HEK293 (cell line): ENCODE data around the gene CARD10.
A peak's percentile ranks its signal among the peaks of the same experiment; 100 is the strongest.

ENCODE experiments used
- FEZF1 ChIP-seq: fragments of 450-650 bp; formaldehyde crosslinking; IDR thresholded peaks from 2 replicates; pipeline ENCODE4 v1.5.1; 2016; ENCODE audit warnings: missing biosample characterization, missing genetic modification characterization
- GFI1B ChIP-seq: fragments of 450-650 bp; formaldehyde crosslinking; IDR thresholded peaks from 2 replicates; pipeline ENCODE4 v1.5.1; 2016; ENCODE audit warnings: missing biosample characterization, missing genetic modification characterization
- GLIS2 ChIP-seq: fragments of 450-650 bp; formaldehyde crosslinking; IDR thresholded peaks from 2 replicates; pipeline ENCODE4 v1.5.1; 2016; ENCODE audit warnings: missing biosample characterization, missing genetic modification characterization
- RBAK ChIP-seq: fragments of 450-650 bp; formaldehyde crosslinking; IDR thresholded peaks from 2 replicates; pipeline ENCODE4 v1.5.1; 2016; ENCODE audit warnings: missing biosample characterization, missing genetic modification characterization
- SALL2 ChIP-seq: fragments of 450-650 bp; formaldehyde crosslinking; IDR thresholded peaks from 2 replicates; pipeline ENCODE4 v1.5.0; 2017; ENCODE audit warnings: missing biosample characterization, mild to moderate bottlenecking, missing genetic modification characterization, borderline replicate concordance
- SP3 ChIP-seq: fragments of 450-650 bp; formaldehyde crosslinking; IDR thresholded peaks from 2 replicates; pipeline ENCODE4 v1.5.1; 2016; ENCODE audit warnings: missing biosample characterization, missing genetic modification characterization
- TCF7L2 ChIP-seq: IDR thresholded peaks from 2 replicates; pipeline ENCODE4 v1.6.1; 2011; ENCODE audit warnings: low read depth, mild to moderate bottlenecking, inconsistent platforms, low read length, moderate library complexity, borderline replicate concordance
- YY1 ChIP-seq: fragments of 450-650 bp; formaldehyde crosslinking; IDR thresholded peaks from 2 replicates; pipeline ENCODE4 v1.5.1; 2018; ENCODE audit warnings: missing biosample characterization, missing genetic modification characterization
- ZFP69B ChIP-seq: fragments of 450-650 bp; formaldehyde crosslinking; IDR thresholded peaks from 2 replicates; pipeline ENCODE4 v1.5.1; 2016; ENCODE audit warnings: missing biosample characterization, missing genetic modification characterization
- ZNF121 ChIP-seq: fragments of 450-650 bp; formaldehyde crosslinking; IDR thresholded peaks from 2 replicates; pipeline ENCODE4 v1.5.1; 2016; ENCODE audit warnings: missing biosample characterization, missing genetic modification characterization
- ZNF174 ChIP-seq: fragments of 450-650 bp; formaldehyde crosslinking; IDR thresholded peaks from 2 replicates; pipeline ENCODE4 v1.5.0; 2017; ENCODE audit warnings: missing biosample characterization, mild to moderate bottlenecking, missing genetic modification characterization
- ZNF211 ChIP-seq: fragments of 450-650 bp; formaldehyde crosslinking; IDR thresholded peaks from 2 replicates; pipeline ENCODE4 v1.5.1; 2016; ENCODE audit warnings: low read depth, missing biosample characterization, missing genetic modification characterization
- ZNF239 ChIP-seq: fragments of 450-650 bp; formaldehyde crosslinking; IDR thresholded peaks from 2 replicates; pipeline ENCODE4 v1.5.1; 2016; ENCODE audit warnings: missing biosample characterization, missing genetic modification characterization
- ZNF292 ChIP-seq: fragments of 450-650 bp; formaldehyde crosslinking; IDR thresholded peaks from 2 replicates; pipeline ENCODE4 v1.5.1; 2016; ENCODE audit warnings: low read depth, missing biosample characterization, missing genetic modification characterization, borderline replicate concordance
- ZNF302 ChIP-seq: fragments of 450-650 bp; formaldehyde crosslinking; IDR thresholded peaks from 2 replicates; pipeline ENCODE4 v1.5.1; 2016; ENCODE audit warnings: missing biosample characterization, missing genetic modification characterization, low read depth
- ZNF366 ChIP-seq: fragments of 450-650 bp; formaldehyde crosslinking; conservative IDR thresholded peaks from 2 replicates; pipeline ENCODE4 v1.5.1; 2016; ENCODE audit warnings: missing biosample characterization, missing genetic modification characterization
- ZNF530 ChIP-seq: fragments of 450-650 bp; formaldehyde crosslinking; IDR thresholded peaks from 2 replicates; pipeline ENCODE4 v1.5.1; 2016; ENCODE audit warnings: low read depth, missing biosample characterization, missing genetic modification characterization
- ZNF544 ChIP-seq: fragments of 450-650 bp; formaldehyde crosslinking; IDR thresholded peaks from 2 replicates; pipeline ENCODE4 v1.5.0; 2017; ENCODE audit warnings: missing biosample characterization, missing genetic modification characterization
- ZNF558 ChIP-seq: fragments of 450-650 bp; formaldehyde crosslinking; IDR thresholded peaks from 2 replicates; pipeline ENCODE4 v1.5.1; 2016; ENCODE audit warnings: missing biosample characterization, missing genetic modification characterization
- ZNF571 ChIP-seq: fragments of 450-650 bp; formaldehyde crosslinking; IDR thresholded peaks from 2 replicates; pipeline ENCODE4 v1.5.0; 2017; ENCODE audit warnings: missing biosample characterization, missing genetic modification characterization
- ZNF664 ChIP-seq: fragments of 450-650 bp; formaldehyde crosslinking; IDR thresholded peaks from 2 replicates; pipeline ENCODE4 v1.5.1; 2016; ENCODE audit warnings: missing biosample characterization, missing genetic modification characterization
- ZNF785 ChIP-seq: fragments of 450-650 bp; formaldehyde crosslinking; IDR thresholded peaks from 2 replicates; pipeline ENCODE4 v1.5.1; 2016; ENCODE audit warnings: missing biosample characterization, missing genetic modification characterization
- ZNF791 ChIP-seq: fragments of 450-650 bp; formaldehyde crosslinking; IDR thresholded peaks from 2 replicates; pipeline ENCODE4 v1.5.1; 2016; ENCODE audit warnings: missing biosample characterization, missing genetic modification characterization
- ZNF837 ChIP-seq: fragments of 450-650 bp; formaldehyde crosslinking; IDR thresholded peaks from 2 replicates; pipeline ENCODE4 v1.5.1; 2016; ENCODE audit warnings: missing biosample characterization, missing genetic modification characterization
- TF ChIP-seq, protein P1 (sequence below): fragments of 450-650 bp; formaldehyde crosslinking; IDR thresholded peaks from 2 replicates; pipeline ENCODE4 v1.5.1; 2017; ENCODE audit warnings: missing biosample characterization, missing genetic modification characterization
- TF ChIP-seq, protein P2 (sequence below): fragments of 450-650 bp; formaldehyde crosslinking; IDR thresholded peaks from 2 replicates; pipeline ENCODE4 v1.5.1; 2016; ENCODE audit warnings: missing biosample characterization, missing genetic modification characterization
- TF ChIP-seq, protein P3 (sequence below): fragments of 450-650 bp; formaldehyde crosslinking; IDR thresholded peaks from 2 replicates; pipeline ENCODE4 v1.5.1; 2016; ENCODE audit warnings: missing biosample characterization, missing genetic modification characterization
- TF ChIP-seq, protein P4 (sequence below): fragments of 450-650 bp; formaldehyde crosslinking; IDR thresholded peaks from 2 replicates; pipeline ENCODE4 v1.5.1; 2017; ENCODE audit warnings: missing biosample characterization, missing genetic modification characterization
- TF ChIP-seq, protein P5 (sequence below): fragments of 450-650 bp; formaldehyde crosslinking; IDR thresholded peaks from 2 replicates; pipeline ENCODE4 v1.5.1; 2016; ENCODE audit warnings: missing biosample characterization, missing genetic modification characterization, borderline replicate concordance
- TF ChIP-seq, protein P6 (sequence below): fragments of 450-650 bp; formaldehyde crosslinking; IDR thresholded peaks from 2 replicates; pipeline ENCODE4 v1.5.1; 2016; ENCODE audit warnings: missing biosample characterization, missing genetic modification characterization

The CARD10 gene

DNA sequence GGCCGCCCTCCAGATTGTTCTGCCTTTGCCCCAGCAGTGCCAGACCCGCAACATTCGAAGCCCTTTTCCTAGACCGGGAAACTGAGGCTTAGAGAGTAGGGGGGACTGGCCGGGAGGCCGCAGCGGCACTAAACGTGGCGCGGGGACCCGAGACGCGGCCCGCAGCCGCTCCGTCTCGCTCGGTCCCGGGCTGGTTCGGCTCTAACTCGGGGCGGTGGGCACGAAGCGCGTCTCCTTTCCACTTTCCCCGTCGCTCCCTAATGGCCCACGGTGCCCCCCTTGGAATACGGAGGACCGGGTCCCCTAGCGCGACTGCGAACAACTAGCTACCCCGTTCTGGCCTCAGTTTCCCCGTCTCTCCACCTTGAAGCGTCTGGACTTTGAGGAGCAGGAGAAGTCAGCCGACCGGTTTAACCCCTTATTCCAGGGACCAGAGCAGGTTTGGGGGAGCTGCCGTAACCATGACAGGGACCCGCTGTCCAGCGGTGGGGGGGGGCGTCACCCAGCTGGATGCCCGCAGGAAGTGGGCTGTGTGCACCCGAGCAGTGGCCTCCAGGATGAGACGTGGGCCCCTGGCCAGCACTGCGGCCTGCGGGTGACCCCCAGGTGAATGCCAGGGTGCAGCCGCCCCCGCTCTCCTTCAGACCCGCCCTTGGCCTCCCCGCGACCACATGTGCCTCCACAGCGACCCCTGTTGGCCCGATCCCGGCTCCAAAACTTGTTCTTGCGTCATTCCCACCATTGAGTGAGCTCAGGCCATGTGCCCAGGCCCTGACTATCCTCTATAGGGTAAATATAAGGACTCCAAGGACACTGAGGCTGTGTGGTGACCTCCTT lies 42.2 kb upstream of the CARD10 start (continued):
- TF ChIP-seq, protein P1, sequence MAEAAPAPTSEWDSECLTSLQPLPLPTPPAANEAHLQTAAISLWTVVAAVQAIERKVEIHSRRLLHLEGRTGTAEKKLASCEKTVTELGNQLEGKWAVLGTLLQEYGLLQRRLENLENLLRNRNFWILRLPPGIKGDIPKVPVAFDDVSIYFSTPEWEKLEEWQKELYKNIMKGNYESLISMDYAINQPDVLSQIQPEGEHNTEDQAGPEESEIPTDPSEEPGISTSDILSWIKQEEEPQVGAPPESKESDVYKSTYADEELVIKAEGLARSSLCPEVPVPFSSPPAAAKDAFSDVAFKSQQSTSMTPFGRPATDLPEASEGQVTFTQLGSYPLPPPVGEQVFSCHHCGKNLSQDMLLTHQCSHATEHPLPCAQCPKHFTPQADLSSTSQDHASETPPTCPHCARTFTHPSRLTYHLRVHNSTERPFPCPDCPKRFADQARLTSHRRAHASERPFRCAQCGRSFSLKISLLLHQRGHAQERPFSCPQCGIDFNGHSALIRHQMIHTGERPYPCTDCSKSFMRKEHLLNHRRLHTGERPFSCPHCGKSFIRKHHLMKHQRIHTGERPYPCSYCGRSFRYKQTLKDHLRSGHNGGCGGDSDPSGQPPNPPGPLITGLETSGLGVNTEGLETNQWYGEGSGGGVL (tag by site-specific recombination), result peak; percentile 49
- TF ChIP-seq SALL2 (tag by site-specific recombination) (no peak), ZNF791 (no peak), ZNF302 (tag by site-specific recombination) (no peak), ZNF837 (tag by site-specific recombination) (no peak), ZNF785 (tag by site-specific recombination) (peak; percentile 79; the same call in 1 of the 2 replicates), GFI1B (tag by site-specific recombination) (no peak), TCF7L2 (no peak), ZNF571 (tag by site-specific recombination) (no peak), ZNF558 (tag by site-specific recombination) (no peak), ZNF544 (tag by site-specific recombination) (no peak), RBAK (tag by site-specific recombination) (no peak), ZNF239 (tag by site-specific recombination) (no peak), ZNF292 (tag by site-specific recombination) (no peak), FEZF1 (no peak), ZNF174 (tag by site-specific recombination) (no peak), ZNF530 (tag by site-specific recombination) (no peak), ZNF211 (tag by site-specific recombination) (no peak), SP3 (tag by site-specific recombination) (no peak; the same call in 1 of the 2 replicates), YY1 (tag by site-specific recombination) (no peak), ZNF121 (tag by site-specific recombination) (no peak), ZNF664 (tag by site-specific recombination) (no peak), GLIS2 (tag by site-specific recombination) (peak; percentile 96), ZNF366 (tag by site-specific recombination) (no peak), ZFP69B (tag by site-specific recombination) (peak; percentile 70; the same call in 1 of the 2 replicates)
- TF ChIP-seq, protein P2, sequence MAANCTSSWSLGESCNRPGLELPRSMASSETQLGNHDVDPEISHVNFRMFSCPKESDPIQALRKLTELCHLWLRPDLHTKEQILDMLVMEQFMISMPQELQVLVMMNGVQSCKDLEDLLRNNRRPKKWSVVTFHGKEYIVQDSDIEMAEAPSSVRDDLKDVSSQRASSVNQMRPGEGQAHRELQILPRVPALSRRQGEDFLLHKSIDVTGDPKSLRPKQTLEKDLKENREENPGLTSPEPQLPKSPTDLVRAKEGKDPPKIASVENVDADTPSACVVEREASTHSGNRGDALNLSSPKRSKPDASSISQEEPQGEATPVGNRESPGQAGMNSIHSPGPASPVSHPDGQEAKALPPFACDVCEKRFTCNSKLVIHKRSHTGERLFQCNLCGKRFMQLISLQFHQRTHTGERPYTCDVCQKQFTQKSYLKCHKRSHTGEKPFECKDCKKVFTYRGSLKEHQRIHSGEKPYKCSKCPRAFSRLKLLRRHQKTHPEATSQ (tag by site-specific recombination), result 0 out of 2 replicates have a peak, but pooled peaks have one; percentile 40
- TF ChIP-seq, protein P3, sequence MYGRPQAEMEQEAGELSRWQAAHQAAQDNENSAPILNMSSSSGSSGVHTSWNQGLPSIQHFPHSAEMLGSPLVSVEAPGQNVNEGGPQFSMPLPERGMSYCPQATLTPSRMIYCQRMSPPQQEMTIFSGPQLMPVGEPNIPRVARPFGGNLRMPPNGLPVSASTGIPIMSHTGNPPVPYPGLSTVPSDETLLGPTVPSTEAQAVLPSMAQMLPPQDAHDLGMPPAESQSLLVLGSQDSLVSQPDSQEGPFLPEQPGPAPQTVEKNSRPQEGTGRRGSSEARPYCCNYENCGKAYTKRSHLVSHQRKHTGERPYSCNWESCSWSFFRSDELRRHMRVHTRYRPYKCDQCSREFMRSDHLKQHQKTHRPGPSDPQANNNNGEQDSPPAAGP (tag by site-specific recombination), result no peak; the same call in none of the 2 replicates
- TF ChIP-seq, protein P4, sequence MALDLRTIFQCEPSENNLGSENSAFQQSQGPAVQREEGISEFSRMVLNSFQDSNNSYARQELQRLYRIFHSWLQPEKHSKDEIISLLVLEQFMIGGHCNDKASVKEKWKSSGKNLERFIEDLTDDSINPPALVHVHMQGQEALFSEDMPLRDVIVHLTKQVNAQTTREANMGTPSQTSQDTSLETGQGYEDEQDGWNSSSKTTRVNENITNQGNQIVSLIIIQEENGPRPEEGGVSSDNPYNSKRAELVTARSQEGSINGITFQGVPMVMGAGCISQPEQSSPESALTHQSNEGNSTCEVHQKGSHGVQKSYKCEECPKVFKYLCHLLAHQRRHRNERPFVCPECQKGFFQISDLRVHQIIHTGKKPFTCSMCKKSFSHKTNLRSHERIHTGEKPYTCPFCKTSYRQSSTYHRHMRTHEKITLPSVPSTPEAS (tag by site-specific recombination), result no peak
- TF ChIP-seq, protein P5, sequence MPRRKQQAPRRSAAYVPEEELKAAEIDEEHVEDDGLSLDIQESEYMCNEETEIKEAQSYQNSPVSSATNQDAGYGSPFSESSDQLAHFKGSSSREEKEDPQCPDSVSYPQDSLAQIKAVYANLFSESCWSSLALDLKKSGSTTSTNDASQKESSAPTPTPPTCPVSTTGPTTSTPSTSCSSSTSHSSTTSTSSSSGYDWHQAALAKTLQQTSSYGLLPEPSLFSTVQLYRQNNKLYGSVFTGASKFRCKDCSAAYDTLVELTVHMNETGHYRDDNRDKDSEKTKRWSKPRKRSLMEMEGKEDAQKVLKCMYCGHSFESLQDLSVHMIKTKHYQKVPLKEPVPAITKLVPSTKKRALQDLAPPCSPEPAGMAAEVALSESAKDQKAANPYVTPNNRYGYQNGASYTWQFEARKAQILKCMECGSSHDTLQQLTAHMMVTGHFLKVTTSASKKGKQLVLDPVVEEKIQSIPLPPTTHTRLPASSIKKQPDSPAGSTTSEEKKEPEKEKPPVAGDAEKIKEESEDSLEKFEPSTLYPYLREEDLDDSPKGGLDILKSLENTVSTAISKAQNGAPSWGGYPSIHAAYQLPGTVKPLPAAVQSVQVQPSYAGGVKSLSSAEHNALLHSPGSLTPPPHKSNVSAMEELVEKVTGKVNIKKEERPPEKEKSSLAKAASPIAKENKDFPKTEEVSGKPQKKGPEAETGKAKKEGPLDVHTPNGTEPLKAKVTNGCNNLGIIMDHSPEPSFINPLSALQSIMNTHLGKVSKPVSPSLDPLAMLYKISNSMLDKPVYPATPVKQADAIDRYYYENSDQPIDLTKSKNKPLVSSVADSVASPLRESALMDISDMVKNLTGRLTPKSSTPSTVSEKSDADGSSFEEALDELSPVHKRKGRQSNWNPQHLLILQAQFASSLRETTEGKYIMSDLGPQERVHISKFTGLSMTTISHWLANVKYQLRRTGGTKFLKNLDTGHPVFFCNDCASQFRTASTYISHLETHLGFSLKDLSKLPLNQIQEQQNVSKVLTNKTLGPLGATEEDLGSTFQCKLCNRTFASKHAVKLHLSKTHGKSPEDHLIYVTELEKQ (tag by site-specific recombination), result peak; percentile 37; the same call in 1 of the 2 replicates
- TF ChIP-seq, protein P6, sequence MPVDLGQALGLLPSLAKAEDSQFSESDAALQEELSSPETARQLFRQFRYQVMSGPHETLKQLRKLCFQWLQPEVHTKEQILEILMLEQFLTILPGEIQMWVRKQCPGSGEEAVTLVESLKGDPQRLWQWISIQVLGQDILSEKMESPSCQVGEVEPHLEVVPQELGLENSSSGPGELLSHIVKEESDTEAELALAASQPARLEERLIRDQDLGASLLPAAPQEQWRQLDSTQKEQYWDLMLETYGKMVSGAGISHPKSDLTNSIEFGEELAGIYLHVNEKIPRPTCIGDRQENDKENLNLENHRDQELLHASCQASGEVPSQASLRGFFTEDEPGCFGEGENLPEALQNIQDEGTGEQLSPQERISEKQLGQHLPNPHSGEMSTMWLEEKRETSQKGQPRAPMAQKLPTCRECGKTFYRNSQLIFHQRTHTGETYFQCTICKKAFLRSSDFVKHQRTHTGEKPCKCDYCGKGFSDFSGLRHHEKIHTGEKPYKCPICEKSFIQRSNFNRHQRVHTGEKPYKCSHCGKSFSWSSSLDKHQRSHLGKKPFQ (tag by site-specific recombination), result 0 out of 2 replicates have a peak, but pooled peaks have one; percentile 32
